Activated CD8-positive, alpha-beta T cell treated with anti-CD3 and anti-CD28 coated beads for 36 hours (primary cell): Measurements from ENCODE around the gene PLEKHB2. TPM values are rescaled to one million over a fixed set of nuclear protein-coding genes. Genes with fewer than 3 reads are reported as not detected.

Experiments
- ATAC-seq: fragments of 200-7000 bp; cut with Tn5 transposase; one replicate; pipeline ENCODE4 v1.10.0; 2021; ENCODE audit warnings: mild to moderate bottlenecking, moderate library complexity
- CTCF ChIA-PET: fragments of 350-600 bp; sonication (Branson Sonifier 250); formaldehyde crosslinking; loops from one replicate; lab custom pipeline; 2021; ENCODE audit warnings: antibody characterized with exemption; lab: Charles Lee
- POLR2A ChIA-PET: fragments of 350-600 bp; sonication (Branson Sonifier 250); formaldehyde crosslinking; loops from one replicate; lab custom pipeline; 2021; ENCODE audit warnings: antibody characterized with exemption; lab: Charles Lee
- DNase-seq: peaks from one replicate; pipeline ENCODE4 v3.0.0-alpha.2; 2020
- H3K27ac Mint-ChIP-seq: one replicate; pipeline ENCODE4 v1.8.0; 2021; ENCODE audit warnings: mild to moderate bottlenecking, mixed read lengths
- H3K27me3 Mint-ChIP-seq: one replicate; pipeline ENCODE4 v1.8.0; 2021; ENCODE audit warnings: mixed read lengths
- H3K36me3 Mint-ChIP-seq: one replicate; pipeline ENCODE4 v1.8.0; 2021; ENCODE audit warnings: low read depth, mixed read lengths
- H3K4me1 Mint-ChIP-seq: one replicate; pipeline ENCODE4 v1.8.0; 2021; ENCODE audit warnings: low read depth, mixed read lengths
- H3K4me3 Mint-ChIP-seq: one replicate; pipeline ENCODE4 v1.8.0; 2021; ENCODE audit warnings: mild to moderate bottlenecking, moderate library complexity, mixed read lengths
- H3K9me3 Mint-ChIP-seq: one replicate; pipeline ENCODE4 v1.8.0; 2021; ENCODE audit warnings: mixed read lengths
- CTCF ChIP-seq: fragments of 200-600 bp; IDR thresholded peaks from one replicate; pipeline ENCODE4 v1.8.0; 2022; ENCODE audit warnings: antibody characterized with exemption, mild to moderate bottlenecking
- intact Hi-C: fragments of 100-400 bp; cut with micrococcal nuclease; formaldehyde crosslinking; loops from one replicate; pipeline ENCODE4 v1.10.0; 2022
- total RNA-seq, 2 experiments: library from RNA; stranded (reverse); gene quantifications; one replicate each; pipeline ENCODE4 v1.2.3, GENCODE V29; 2021

PLEKHB2 gene
- total RNA-seq, 2 experiments from 2014 or later: 47.3 to 49.4 TPM

GRCh38 chr2:131094463-131095281 is 10.5 kb upstream of the PLEKHB2 start:
- H3K36me3 Mint-ChIP-seq: peaks cover 13% of the 10 kb centered on the region
- peak overlapping the region; percentile 97 for H3K27ac Mint-ChIP-seq
- peaks cover 13% of the 10 kb centered on the region for H3K4me1 Mint-ChIP-seq
- TF ChIP-seq CTCF: no peak
- CTCF ChIA-PET: interaction anchor here (1.7 to 2.5 kb wide), 3 partner anchors 8 to 53 kb away, joined by 4 to 7 read pairs (median 6); no protein-coding TSS in a partner anchor
- peak overlapping the region; percentile 87 for H3K4me3 Mint-ChIP-seq
- intact Hi-C loops: no loop called here
- DNase-seq (no peak), ATAC-seq (no peak)
- H3K27me3 Mint-ChIP-seq: no peaks in the 10 kb centered on the region
- no peaks in the 10 kb centered on the region for H3K9me3 Mint-ChIP-seq
- POLR2A ChIA-PET: interaction anchor here (2.7 to 5.2 kb wide), 2 partner anchors 9 to 53 kb away, joined by 13 to 53 read pairs; partner anchors contain the start of gene PLEKHB2

- intact Hi-C loops: no loop called here
- DNase-seq (no peak), ATAC-seq (no peak)
- TF ChIP-seq CTCF: no peak
- H3K36me3 Mint-ChIP-seq: peaks cover 9% of the 10 kb centered on the region
- H3K27ac Mint-ChIP-seq: peak overlapping the region; percentile 58
- H3K27me3 Mint-ChIP-seq: no peaks in the 10 kb centered on the region
- H3K4me3 Mint-ChIP-seq: no peak overlapping the region
- no peaks in the 10 kb centered on the region for H3K9me3 Mint-ChIP-seq
- CTCF ChIA-PET: interaction anchor here (0.6 to 1.7 kb wide), 3 partner anchors 10 to 51 kb away, joined by 3 to 7 read pairs (median 6); partner anchors contain the start of gene FAM168B
- H3K4me1 Mint-ChIP-seq: peaks cover 33% of the 10 kb centered on the region
- POLR2A ChIA-PET: interaction anchor here (0.6 to 3.6 kb wide), 3 partner anchors 10 to 57 kb away, joined by 3 to 53 read pairs (median 7); partner anchors contain the start of gene FAM168B
Measured at GRCh38 chr2:131103165-131103564, 2.0 kb upstream of the PLEKHB2 start.

- Mint-ChIP-seq H3K36me3 (peaks cover 19% of the 10 kb centered on the region), H3K4me3 (peak overlapping the region; percentile 88), H3K27me3 (no peaks in the 10 kb centered on the region), H3K9me3 (no peaks in the 10 kb centered on the region), H3K4me1 (peaks cover 42% of the 10 kb centered on the region), H3K27ac (peak overlapping the region; percentile 95)
- TF ChIP-seq CTCF: no peak
- ChIA-PET POLR2A (interaction anchor here (1.6 to 3.6 kb wide), 4 partner anchors 12 to 64 kb away, joined by 4 to 53 read pairs (median 6); partner anchors contain the start of gene FAM168B), CTCF (interaction anchor here (1.0 to 1.4 kb wide), 2 partner anchors 12 to 49 kb away, joined by 4 to 6 read pairs; no protein-coding TSS in a partner anchor)
- DNase-seq (peak; percentile 51), ATAC-seq (peak; percentile 70)
- intact Hi-C loops: no loop called here
Measured at GRCh38 chr2:131104487-131105155, 515 bp upstream of the PLEKHB2 start.

- DNase-seq (peak; percentile 67), ATAC-seq (peak; percentile 11)
- TF ChIP-seq CTCF: no peak
- ChIA-PET CTCF (no interaction called here), POLR2A (interaction anchor here (0.8 to 3.6 kb wide), 3 partner anchors 13 to 18 kb away, joined by 3 to 53 read pairs (median 4); partner anchors contain the start of gene FAM168B)
- Mint-ChIP-seq H3K27me3 (no peaks in the 10 kb centered on the region), H3K9me3 (no peaks in the 10 kb centered on the region), H3K4me3 (peak overlapping the region; percentile 88), H3K36me3 (peaks cover 27% of the 10 kb centered on the region), H3K27ac (peak overlapping the region; percentile 95), H3K4me1 (peaks cover 52% of the 10 kb centered on the region)
- intact Hi-C loops: no loop called here
Measured at GRCh38 chr2:131105950-131106801, 1.0 kb downstream of the PLEKHB2 start.
